ENCODE results near the gene FREM1. TPM values are rescaled to one million over a fixed set of nuclear protein-coding genes. Genes with fewer than 3 reads are reported as not detected.

Gene FREM1
- total RNA-seq, 1 donor from 2014 or later = not detected

- Mint-ChIP-seq H3K4me1 (ENCODE audit: low read depth) (no peaks in the 10 kb centered on the region), H3K9me3 (no peaks in the 10 kb centered on the region), H3K27ac (no peak overlapping the region), H3K36me3 (ENCODE audit: low read depth) (no peaks in the 10 kb centered on the region), H3K27me3 (ENCODE audit: insufficient read depth) (no peaks in the 10 kb centered on the region), H3K4me3 (no peak overlapping the region)
- DNase-seq (ENCODE audit: low spot score) = no peak
- intact Hi-C loops (cut with micrococcal nuclease) = no loop called here
Measured at GRCh38 chr9:14822666-14823065, 87.6 kb downstream of the FREM1 start.

DNA sequence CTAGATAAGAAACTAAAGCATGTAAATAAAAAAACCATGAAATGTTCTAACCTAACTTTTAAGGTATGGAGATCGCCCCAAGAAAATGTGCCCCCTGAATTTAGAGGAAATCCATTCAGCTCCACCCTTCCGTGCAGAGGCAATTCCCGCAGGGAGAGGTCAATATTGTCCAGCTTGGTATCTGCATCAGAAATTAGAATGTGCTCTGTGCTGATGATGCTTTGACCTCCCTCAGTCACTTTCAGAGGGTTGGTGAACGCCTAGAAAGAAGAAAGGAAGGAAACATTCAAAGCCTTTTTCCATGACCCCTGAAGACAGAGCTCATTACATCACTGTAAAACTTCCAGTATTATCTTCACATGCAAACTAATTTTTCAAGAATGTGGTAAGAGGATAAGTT, 91.0 kb downstream of the FREM1 start:
- no peaks in the 10 kb centered on the region for H3K9me3 Mint-ChIP-seq
- no peak overlapping the region for H3K4me3 Mint-ChIP-seq

GRCh38 chr9:14814249-14814628, 96.0 kb downstream of the FREM1 start:
- intact Hi-C loops (cut with micrococcal nuclease) = no loop called here
- Mint-ChIP-seq H3K9me3 (no peaks in the 10 kb centered on the region), H3K27ac (no peak overlapping the region), H3K4me3 (no peak overlapping the region), H3K27me3 (ENCODE audit: insufficient read depth) (no peaks in the 10 kb centered on the region), H3K36me3 (ENCODE audit: low read depth) (no peaks in the 10 kb centered on the region), H3K4me1 (ENCODE audit: low read depth) (no peaks in the 10 kb centered on the region)
- no peak for DNase-seq (ENCODE audit: low spot score)

More for the DNA sequence above, 91.0 kb downstream of the FREM1 start:
- no peak for DNase-seq (ENCODE audit: low spot score)
- H3K4me1 Mint-ChIP-seq (ENCODE audit: low read depth) = no peaks in the 10 kb centered on the region
- H3K36me3 Mint-ChIP-seq (ENCODE audit: low read depth) = no peaks in the 10 kb centered on the region
- no peak overlapping the region for H3K27ac Mint-ChIP-seq
- intact Hi-C loops (cut with micrococcal nuclease) = no loop called here
- no peaks in the 10 kb centered on the region for H3K27me3 Mint-ChIP-seq (ENCODE audit: insufficient read depth)

- H3K36me3 Mint-ChIP-seq (ENCODE audit: low read depth) = no peaks in the 10 kb centered on the region
- no peaks in the 10 kb centered on the region for H3K4me1 Mint-ChIP-seq (ENCODE audit: low read depth)
- H3K4me3 Mint-ChIP-seq = no peak overlapping the region
- H3K27ac Mint-ChIP-seq = no peak overlapping the region
- H3K9me3 Mint-ChIP-seq = no peaks in the 10 kb centered on the region
- no peaks in the 10 kb centered on the region for H3K27me3 Mint-ChIP-seq (ENCODE audit: insufficient read depth)
- no peak for DNase-seq (ENCODE audit: low spot score)
- intact Hi-C loops (cut with micrococcal nuclease) = no loop called here
Measured at GRCh38 chr9:14813336-14814248, 96.6 kb downstream of the FREM1 start.

DNA sequence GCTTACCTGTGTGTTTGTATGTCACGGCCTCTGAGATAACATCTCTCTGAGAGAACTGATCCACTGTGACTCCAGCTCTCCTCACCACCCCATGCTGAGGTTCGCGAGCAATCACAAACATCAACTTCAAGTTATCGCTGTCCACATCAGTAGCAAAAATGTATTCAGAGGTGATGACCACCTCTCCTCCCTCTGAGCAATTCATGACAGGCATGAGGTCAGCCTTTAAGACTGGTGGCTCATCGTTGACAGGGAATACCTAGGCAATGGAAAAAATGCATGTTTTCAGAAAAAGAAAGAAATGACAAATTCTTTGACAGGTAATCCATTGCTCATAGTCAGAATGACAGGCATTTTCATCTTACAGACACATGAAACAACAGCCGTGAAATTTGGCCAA, 97.4 kb downstream of the FREM1 start:
- no peaks in the 10 kb centered on the region for H3K27me3 Mint-ChIP-seq (ENCODE audit: insufficient read depth)

DNA sequence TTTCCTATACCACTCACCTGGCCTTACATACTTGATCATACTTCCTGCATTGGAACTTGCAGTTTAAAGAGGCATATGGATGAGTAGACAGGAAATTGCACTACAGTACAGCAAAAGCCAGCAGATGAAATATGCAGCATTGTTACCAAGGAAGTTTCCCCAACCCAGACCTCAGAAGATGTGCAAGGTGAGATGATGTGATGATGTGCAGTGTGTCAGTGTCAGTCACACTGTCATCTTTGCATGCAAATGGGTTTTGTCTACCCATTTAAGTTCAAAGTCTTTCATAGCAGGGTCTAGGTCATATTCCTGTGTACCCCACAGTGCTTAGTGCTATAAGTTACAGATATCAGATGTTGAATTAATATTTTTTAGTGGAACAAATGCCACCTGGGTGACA, 98.4 kb downstream of the FREM1 start:
- H3K4me3 Mint-ChIP-seq = no peak overlapping the region
- no peak overlapping the region for H3K27ac Mint-ChIP-seq
- no peaks in the 10 kb centered on the region for H3K9me3 Mint-ChIP-seq
- no peaks in the 10 kb centered on the region for H3K27me3 Mint-ChIP-seq (ENCODE audit: insufficient read depth)
- DNase-seq (ENCODE audit: low spot score) = no peak
- H3K36me3 Mint-ChIP-seq (ENCODE audit: low read depth) = no peaks in the 10 kb centered on the region
- H3K4me1 Mint-ChIP-seq (ENCODE audit: low read depth) = no peaks in the 10 kb centered on the region
- intact Hi-C loops (cut with micrococcal nuclease) = no loop called here

More for the DNA sequence above, 97.4 kb downstream of the FREM1 start:
- Mint-ChIP-seq H3K36me3 (ENCODE audit: low read depth) (no peaks in the 10 kb centered on the region), H3K4me3 (no peak overlapping the region), H3K27ac (no peak overlapping the region), H3K4me1 (ENCODE audit: low read depth) (no peaks in the 10 kb centered on the region), H3K9me3 (no peaks in the 10 kb centered on the region)
- no peak for DNase-seq (ENCODE audit: low spot score)
- intact Hi-C loops (cut with micrococcal nuclease) = no loop called here

GRCh38 chr9:14806941-14807520, 103.2 kb downstream of the FREM1 start:
- H3K36me3 Mint-ChIP-seq (ENCODE audit: low read depth) = no peaks in the 10 kb centered on the region
- H3K4me3 Mint-ChIP-seq = no peak overlapping the region
- no peak for DNase-seq (ENCODE audit: low spot score)
- H3K9me3 Mint-ChIP-seq = no peaks in the 10 kb centered on the region
- no peak overlapping the region for H3K27ac Mint-ChIP-seq
- no peaks in the 10 kb centered on the region for H3K4me1 Mint-ChIP-seq (ENCODE audit: low read depth)
- no peaks in the 10 kb centered on the region for H3K27me3 Mint-ChIP-seq (ENCODE audit: insufficient read depth)
- intact Hi-C loops (cut with micrococcal nuclease) = no loop called here

DNA sequence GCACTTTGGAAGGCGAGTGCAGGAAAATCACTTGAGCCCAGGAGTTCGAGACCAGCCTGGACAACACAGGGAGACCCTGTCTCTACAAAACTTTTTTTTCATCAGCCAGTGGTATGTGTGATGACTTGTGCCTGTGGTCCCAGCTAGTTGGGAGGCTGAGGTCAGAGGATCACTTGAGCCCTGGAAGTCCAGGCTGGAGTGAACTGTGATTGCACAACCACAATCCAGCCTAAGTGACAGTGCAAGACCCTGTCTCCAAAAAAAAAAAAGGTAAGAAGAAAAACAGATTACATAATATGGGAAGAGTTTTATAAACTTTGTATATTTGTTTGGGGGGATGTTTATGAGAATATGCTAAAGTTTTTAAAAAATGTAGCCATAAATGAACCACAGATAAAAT, 111.2 kb downstream of the FREM1 start:
- H3K4me1 Mint-ChIP-seq (ENCODE audit: low read depth) = no peaks in the 10 kb centered on the region
- H3K36me3 Mint-ChIP-seq (ENCODE audit: low read depth) = no peaks in the 10 kb centered on the region
- H3K27me3 Mint-ChIP-seq (ENCODE audit: insufficient read depth) = no peaks in the 10 kb centered on the region
- intact Hi-C loops (cut with micrococcal nuclease) = no loop called here
- no peaks in the 10 kb centered on the region for H3K9me3 Mint-ChIP-seq
- no peak overlapping the region for H3K27ac Mint-ChIP-seq
- DNase-seq (ENCODE audit: low spot score) = no peak
- H3K4me3 Mint-ChIP-seq = no peak overlapping the region

DNA sequence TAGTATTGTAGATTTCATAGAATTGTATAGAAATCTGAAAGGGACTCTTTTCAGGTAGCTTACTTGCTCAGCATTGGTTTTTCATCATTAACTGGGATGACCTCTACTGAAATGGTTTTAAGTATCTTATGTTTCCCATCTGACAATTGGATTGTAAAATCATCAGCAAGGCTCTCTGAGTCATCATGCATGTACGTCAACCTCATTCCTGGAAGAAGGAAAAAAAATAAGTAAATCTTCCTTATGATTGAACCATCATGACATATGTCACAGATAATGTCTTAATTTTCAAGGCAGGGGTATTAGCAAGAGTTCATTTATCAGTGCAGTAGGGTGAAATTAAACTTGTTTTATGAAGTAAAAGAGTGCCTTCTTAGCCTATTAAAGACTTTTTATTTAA, 112.8 kb downstream of the FREM1 start:
- DNase-seq (ENCODE audit: low spot score) = no peak
- Mint-ChIP-seq H3K27ac (no peak overlapping the region), H3K36me3 (ENCODE audit: low read depth) (no peaks in the 10 kb centered on the region), H3K4me1 (ENCODE audit: low read depth) (no peaks in the 10 kb centered on the region), H3K4me3 (no peak overlapping the region), H3K9me3 (no peaks in the 10 kb centered on the region), H3K27me3 (ENCODE audit: insufficient read depth) (no peaks in the 10 kb centered on the region)
- intact Hi-C loops (cut with micrococcal nuclease) = no loop called here

DNA sequence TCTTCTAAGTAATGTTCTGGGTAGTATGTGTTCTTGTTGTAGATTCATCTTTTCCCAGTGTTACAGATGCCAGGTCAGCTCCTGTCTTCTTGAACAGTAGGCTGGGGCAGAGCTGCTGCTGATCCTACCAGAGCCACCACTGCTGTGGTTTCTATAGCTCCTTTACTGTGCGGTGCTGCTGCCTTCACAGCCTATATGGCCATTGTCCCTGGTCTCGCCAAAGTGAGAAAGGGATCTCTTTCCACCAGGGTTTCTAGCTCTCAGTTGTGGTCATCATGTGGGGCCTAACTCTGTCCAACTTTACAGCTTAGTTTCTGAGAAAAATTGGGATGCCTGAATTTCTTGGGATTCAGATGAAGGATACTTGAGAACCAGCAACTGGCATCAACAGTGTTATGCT, 116.8 kb downstream of the FREM1 start:
- Mint-ChIP-seq H3K4me3 (no peak overlapping the region), H3K27me3 (ENCODE audit: insufficient read depth) (no peaks in the 10 kb centered on the region), H3K4me1 (ENCODE audit: low read depth) (no peaks in the 10 kb centered on the region), H3K27ac (no peak overlapping the region), H3K36me3 (ENCODE audit: low read depth) (no peaks in the 10 kb centered on the region), H3K9me3 (no peaks in the 10 kb centered on the region)
- intact Hi-C loops (cut with micrococcal nuclease) = no loop called here
- DNase-seq (ENCODE audit: low spot score) = no peak

- DNase-seq (ENCODE audit: low spot score) = no peak
- Mint-ChIP-seq H3K27me3 (ENCODE audit: insufficient read depth) (peaks cover 2% of the 10 kb centered on the region), H3K9me3 (no peaks in the 10 kb centered on the region), H3K4me3 (no peak overlapping the region), H3K4me1 (ENCODE audit: low read depth) (no peaks in the 10 kb centered on the region), H3K36me3 (ENCODE audit: low read depth) (no peaks in the 10 kb centered on the region), H3K27ac (no peak overlapping the region)
- intact Hi-C loops (cut with micrococcal nuclease) = no loop called here
Measured at GRCh38 chr9:14790628-14791027, 119.6 kb downstream of the FREM1 start.

GRCh38 chr9:14788846-14789245, 121.4 kb downstream of the FREM1 start:
- Mint-ChIP-seq H3K36me3 (ENCODE audit: low read depth) (no peaks in the 10 kb centered on the region), H3K27me3 (ENCODE audit: insufficient read depth) (peaks cover 2% of the 10 kb centered on the region), H3K27ac (no peak overlapping the region), H3K4me1 (ENCODE audit: low read depth) (no peaks in the 10 kb centered on the region), H3K9me3 (no peaks in the 10 kb centered on the region), H3K4me3 (no peak overlapping the region)
- no peak for DNase-seq (ENCODE audit: low spot score)
- intact Hi-C loops (cut with micrococcal nuclease) = no loop called here

DNA sequence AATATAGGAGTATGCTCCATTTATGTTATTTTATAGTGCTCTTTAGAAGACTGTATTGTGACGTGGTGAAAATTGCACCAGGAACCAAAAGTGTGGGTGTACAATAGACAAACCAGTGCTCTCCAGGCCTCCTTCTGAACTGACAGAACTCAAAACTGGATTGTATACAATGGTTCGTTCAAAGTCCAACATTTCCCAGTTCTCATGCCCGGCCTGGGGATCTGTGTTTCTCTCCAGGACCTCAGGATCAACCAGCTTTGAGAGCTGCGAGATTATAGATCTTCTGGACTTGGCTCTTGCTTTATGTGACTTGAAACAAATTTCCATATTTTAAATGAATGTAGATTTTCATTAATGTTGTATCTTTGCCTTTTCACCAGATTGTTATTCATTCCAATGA, 126.9 kb downstream of the FREM1 start:
- H3K27ac Mint-ChIP-seq = no peak overlapping the region
- no peak overlapping the region for H3K4me3 Mint-ChIP-seq
- DNase-seq (ENCODE audit: low spot score) = no peak
- no peaks in the 10 kb centered on the region for H3K36me3 Mint-ChIP-seq (ENCODE audit: low read depth)
- intact Hi-C loops (cut with micrococcal nuclease) = no loop called here
- H3K27me3 Mint-ChIP-seq (ENCODE audit: insufficient read depth) = peaks cover 2% of the 10 kb centered on the region
- no peaks in the 10 kb centered on the region for H3K9me3 Mint-ChIP-seq
- no peaks in the 10 kb centered on the region for H3K4me1 Mint-ChIP-seq (ENCODE audit: low read depth)

All from activated T-helper 1 cell treated with anti-CD3 and anti-CD28 coated beads, Interleukin-12 subunit alpha, Interleukin-12 subunit beta, Interleukin-2, Interleukin-4 antibody, amounts not matched to agents 30 ng/mL and 10 ng/mL and 1 ng/mL, durations not matched to agents 14 hours and 24 hours and 36 hours (primary cell).